ENCODE measurements around the gene WWOX. TPM values are rescaled to one million over a fixed set of nuclear protein-coding genes. Genes with fewer than 3 reads are reported as not detected.

Gene WWOX
- total and polyA plus RNA-seq, 2 of the 8 experiments (the other 6 are each of a cell fraction or from before 2014, with no cell fraction given), result 5.4 to 16.7 TPM

- H3K9ac ChIP-seq (replicated peaks in 1 of 4; ENCODE audit: extremely low read depth in 1 of 4, low read depth in 3 of 4, low read length in 3 of 4), result no peak overlapping the region
- no peak overlapping the region for H2BK120ac ChIP-seq (replicated peaks; ENCODE audit: low read depth, low read length)
- no peaks in the 10 kb centered on the region for H3K4me1 ChIP-seq (replicated peaks in 1 of 4; ENCODE audit: control insufficient read depth in 3 of 4, insufficient read depth in 4 of 4, low read length in 3 of 4)
- H3K23ac ChIP-seq (ENCODE audit: insufficient read length), result no peak overlapping the region
- H3K79me2 ChIP-seq (ENCODE audit: control insufficient read depth in 1 of 2, insufficient read depth in 2 of 2, low read length in 2 of 2), result no peaks in the 10 kb centered on the region
- no peak overlapping the region for H2AFZ ChIP-seq (ENCODE audit: low read length)
- ChIA-PET CTCF (ENCODE audit: partially characterized antibody) (interaction anchor here (1.0 to 1.3 kb wide), 2 partner anchors 9 to 57 kb away, joined by 4 read pairs; no protein-coding TSS in a partner anchor), POLR2A (ENCODE audit: partially characterized antibody) (interaction anchor here (0.6 kb wide), 1 partner anchor 65 kb away, joined by 4 read pairs; no protein-coding TSS in a partner anchor)
- no peak overlapping the region for H3K4ac ChIP-seq (replicated peaks; ENCODE audit: insufficient read length, low read depth, low read length)
- no peaks in the 10 kb centered on the region for H3K23me2 ChIP-seq (ENCODE audit: low read depth, low read length)
- H2BK15ac ChIP-seq (ENCODE audit: low read length), result no peak overlapping the region
- no peaks in the 10 kb centered on the region for H3K79me1 ChIP-seq (ENCODE audit: low read depth, low read length)
- H2BK5ac ChIP-seq (ENCODE audit: low read depth, low read length), result no peak overlapping the region
- H3K4me2 ChIP-seq (ENCODE audit: insufficient read depth in 1 of 2, low read depth in 2 of 2, low read length in 2 of 2), result no peak overlapping the region
- 89% methylated on average over 4 of the region's 4 CpGs; no CpG with 5 or more reads in 1 of the 2 experiments for WGBS, 2 experiments (ENCODE audit: extremely low coverage in 1 of 2, insufficient coverage in 1 of 2, insufficient read length in 1 of 2, insufficient replicate concordance in 2 of 2, low coverage in 1 of 2, low lambda C conversion rate in 2 of 2, missing lambda C conversion rate in 1 of 2)
- no peak overlapping the region for H4K8ac ChIP-seq (ENCODE audit: extremely low read depth, insufficient read depth, low read length)
- no peak overlapping the region for H4K91ac ChIP-seq (replicated peaks; ENCODE audit: insufficient read length, low read length)
- no peak overlapping the region for H2AK5ac ChIP-seq (ENCODE audit: low read depth, low read length)
- TF ChIP-seq JUN (IDR thresholded peaks at IDR 0.05; ENCODE audit: low read depth, low read length) (no peak), BCL11A (IDR thresholded peaks at IDR 0.05; ENCODE audit: low read depth in 2 of 2, low read length in 2 of 2) (no peak), CHD1 (IDR thresholded peaks at IDR 0.05; ENCODE audit: low read depth, low read length) (no peak), PHF8 (conservative IDR thresholded peaks at IDR 0.05; ENCODE audit: low read depth, low read length) (no peak), CBX8 (IDR thresholded peaks at IDR 0.05; ENCODE audit: borderline replicate concordance, low read depth, low read length) (no peak)
- FAIRE-seq (no peak), DNase-seq (ENCODE audit: low read depth in 1 of 2, low spot score in 2 of 2) (no peak)
- H4K20me1 ChIP-seq (replicated peaks in 1 of 2; ENCODE audit: control insufficient read depth in 1 of 2, insufficient read depth in 2 of 2, low read length in 2 of 2), result no peaks in the 10 kb centered on the region
- H3K4me3 ChIP-seq (ENCODE audit: extremely low read depth in 1 of 4, insufficient read depth in 2 of 4, low read depth in 3 of 4, low read length in 4 of 4), result no peak overlapping the region
- no peaks in the 10 kb centered on the region for H3K36me3 ChIP-seq (ENCODE audit: control insufficient read depth in 2 of 4, insufficient read depth in 4 of 4, low read length in 3 of 4)
- H4K5ac ChIP-seq (ENCODE audit: insufficient read length, low read depth, low read length), result no peak overlapping the region
- no peak overlapping the region for H3K27ac ChIP-seq (ENCODE audit: low read depth, low read length)
- no peaks in the 10 kb centered on the region for H3K9me3 ChIP-seq (ENCODE audit: insufficient read depth in 2 of 2, low read depth in 1 of 2, low read length in 1 of 2)
- no peaks in the 10 kb centered on the region for H3K27me3 ChIP-seq (replicated peaks in 1 of 4; ENCODE audit: control insufficient read depth in 3 of 4, extremely low read depth in 1 of 4, insufficient read depth in 3 of 4, low read length in 3 of 4)
- H2BK20ac ChIP-seq (ENCODE audit: low read length), result no peak overlapping the region
- H3K14ac ChIP-seq (ENCODE audit: insufficient read length), result no peak overlapping the region
- H3K18ac ChIP-seq (ENCODE audit: extremely low read depth, low read length), result no peak overlapping the region
- no peak overlapping the region for H2BK12ac ChIP-seq (ENCODE audit: low read depth, low read length)
- H3K56ac ChIP-seq (replicated peaks; ENCODE audit: insufficient read length, low read depth, low read length), result no peak overlapping the region
Observed at GRCh38 chr16:78931678-78932077, 832.2 kb downstream of the WWOX start.

All from H1 (cell line).